Left lung (tissue), 10 donors: ENCODE results near the gene PHLPP1. TPM values are rescaled to one million over a fixed set of nuclear protein-coding genes. Genes with fewer than 3 reads are reported as not detected.

Source experiments
- ATAC-seq: fragments of 200-7000 bp; cut with Tn5 transposase; one replicate; pipeline ENCODE4 v1.9.1; 2020; ENCODE audit warnings: moderate library complexity
- DNase-seq, 4 donors: peaks; one replicate each; pipeline ENCODE4 v3.0.0-alpha.2; 2013 to 2020
- H3K27ac ChIP-seq, 2 donors: fragments of 200-600 bp; sonication (generic) in 1 of 2; one replicate each; pipeline versions ENCODE4 v1.5.0 to v1.8.0; 2020 to 2021
- H3K27me3 ChIP-seq, 2 donors: fragments of 200-600 bp; sonication (generic) in 1 of 2; one replicate each; pipeline versions ENCODE4 v1.5.0 to v1.8.0; 2020 to 2021
- H3K36me3 ChIP-seq, 2 donors: fragments of 200-600 bp; sonication (generic) in 1 of 2; one replicate each; pipeline versions ENCODE4 v1.5.0 to v1.8.0; 2020 to 2021
- H3K4me1 ChIP-seq, 2 donors: fragments of 200-600 bp; one replicate each; pipeline ENCODE4 v1.8.0; 2021
- H3K4me3 ChIP-seq, 2 donors: fragments of 200-600 bp; sonication (generic) in 1 of 2; one replicate each; pipeline versions ENCODE4 v1.5.0 to v1.8.0; 2020 to 2021; ENCODE audit warnings: mild to moderate bottlenecking in 1 of 2
- H3K9me3 ChIP-seq, 2 donors: fragments of 200-600 bp; sonication (generic) in 1 of 2; one replicate each; pipeline versions ENCODE4 v1.5.0 to v1.8.0; 2020 to 2021
- intact Hi-C, 2 donors: fragments of 100-400 bp; cut with DNase I; formaldehyde crosslinking; loops; one replicate each; pipeline versions ENCODE4 v1.11.2 to v1.14.2; 2022
- polyA plus RNA-seq, 6 donors: library from polyadenylated mRNA; unstranded; fragments of 120-200 nt; gene quantifications; one replicate each; pipeline ENCODE4 v1.2.1, GENCODE V29; 2013; ENCODE audit not compliant: insufficient read length in 6 of 6
- total RNA-seq, 2 donors: library from RNA; stranded (reverse); fragmentation: NEBNext Ultra II Directional; extraction: Animal tissue kit (Norgen Biotek cat#: 25700); gene quantifications; one replicate each; pipeline ENCODE4 v1.2.1, GENCODE V29; 2021
- TF ChIP-seq, protein P1 (sequence below), 2 donors: fragments of 200-600 bp; sonication (generic) in 1 of 2; IDR thresholded peaks; one replicate each; pipeline versions ENCODE4 v1.5.0 to v1.8.0; 2021; ENCODE audit warnings: antibody characterized with exemption in 2 of 2
- donor health status: DM: no; HTN: yes; CAD: no.
- donor health status: DM: no; HTN: no; CAD: no.

PHLPP1 gene
- total and polyA plus RNA-seq, 8 donors: 7.0 to 13.1 (median 11.0) TPM

DNA sequence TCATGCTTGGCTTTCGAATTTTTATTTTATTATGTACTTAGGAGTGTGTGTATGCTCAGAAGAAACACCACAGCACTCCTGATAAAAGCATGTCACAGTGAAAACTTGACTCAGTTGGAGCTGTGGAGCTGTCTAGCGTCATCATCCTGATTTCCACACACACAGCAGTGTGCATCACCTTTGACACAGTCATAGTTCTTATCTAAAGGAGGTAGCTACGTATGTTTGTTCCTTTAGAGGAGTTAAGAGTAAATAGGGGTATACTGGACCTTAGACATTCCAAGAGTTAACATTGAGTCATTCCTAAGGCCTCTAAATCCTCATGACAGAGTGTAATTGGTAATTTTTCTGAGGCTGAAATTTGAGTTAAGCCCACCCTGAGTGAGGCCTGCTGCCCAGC, 96.9 kb downstream of the PHLPP1 start:
- Histone ChIP-seq H3K4me1 (peaks cover 0 to 18% of the 10 kb centered on the region in 2 donors), H3K27me3 (no peaks in the 10 kb centered on the region), H3K36me3 (no peaks in the 10 kb centered on the region), H3K9me3 (no peaks in the 10 kb centered on the region), H3K27ac (no peak overlapping the region), H3K4me3 (no peak overlapping the region)
- TF ChIP-seq, protein P1, sequence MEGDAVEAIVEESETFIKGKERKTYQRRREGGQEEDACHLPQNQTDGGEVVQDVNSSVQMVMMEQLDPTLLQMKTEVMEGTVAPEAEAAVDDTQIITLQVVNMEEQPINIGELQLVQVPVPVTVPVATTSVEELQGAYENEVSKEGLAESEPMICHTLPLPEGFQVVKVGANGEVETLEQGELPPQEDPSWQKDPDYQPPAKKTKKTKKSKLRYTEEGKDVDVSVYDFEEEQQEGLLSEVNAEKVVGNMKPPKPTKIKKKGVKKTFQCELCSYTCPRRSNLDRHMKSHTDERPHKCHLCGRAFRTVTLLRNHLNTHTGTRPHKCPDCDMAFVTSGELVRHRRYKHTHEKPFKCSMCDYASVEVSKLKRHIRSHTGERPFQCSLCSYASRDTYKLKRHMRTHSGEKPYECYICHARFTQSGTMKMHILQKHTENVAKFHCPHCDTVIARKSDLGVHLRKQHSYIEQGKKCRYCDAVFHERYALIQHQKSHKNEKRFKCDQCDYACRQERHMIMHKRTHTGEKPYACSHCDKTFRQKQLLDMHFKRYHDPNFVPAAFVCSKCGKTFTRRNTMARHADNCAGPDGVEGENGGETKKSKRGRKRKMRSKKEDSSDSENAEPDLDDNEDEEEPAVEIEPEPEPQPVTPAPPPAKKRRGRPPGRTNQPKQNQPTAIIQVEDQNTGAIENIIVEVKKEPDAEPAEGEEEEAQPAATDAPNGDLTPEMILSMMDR (IDR thresholded peaks at IDR 0.05): no peak
- intact Hi-C loops: no loop called here
- ATAC-seq: no peak
- DNase-seq: no peak

DNA sequence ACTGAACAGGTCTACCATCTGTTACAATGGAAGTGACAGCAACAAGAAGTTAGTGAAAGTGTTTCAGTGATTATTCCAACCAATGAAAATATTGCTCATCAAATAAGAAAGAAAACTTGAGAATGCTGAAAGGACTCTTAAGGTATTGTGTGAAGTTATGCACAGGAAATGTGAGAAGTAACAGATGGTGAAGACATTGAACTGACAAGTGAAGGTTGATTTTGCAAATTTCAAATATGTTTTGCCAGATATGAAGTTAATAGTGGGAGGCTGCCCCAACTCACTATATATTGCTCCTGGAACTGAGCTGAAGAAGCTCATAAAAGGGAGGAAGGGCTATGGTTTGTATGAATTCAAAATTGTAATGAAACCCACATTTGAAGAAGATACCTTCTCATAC, 97.5 kb downstream of the PHLPP1 start:
- no peak overlapping the region for H3K27ac ChIP-seq
- TF ChIP-seq, protein P1 (IDR thresholded peaks at IDR 0.05): no peak
- H3K4me3 ChIP-seq: no peak overlapping the region
- no peaks in the 10 kb centered on the region for H3K27me3 ChIP-seq
- no peaks in the 10 kb centered on the region for H3K36me3 ChIP-seq
- DNase-seq (no peak), ATAC-seq (no peak)
- peaks cover 0 to 18% of the 10 kb centered on the region in 2 donors for H3K4me1 ChIP-seq
- intact Hi-C loops: no loop called here
- H3K9me3 ChIP-seq: no peaks in the 10 kb centered on the region

DNA sequence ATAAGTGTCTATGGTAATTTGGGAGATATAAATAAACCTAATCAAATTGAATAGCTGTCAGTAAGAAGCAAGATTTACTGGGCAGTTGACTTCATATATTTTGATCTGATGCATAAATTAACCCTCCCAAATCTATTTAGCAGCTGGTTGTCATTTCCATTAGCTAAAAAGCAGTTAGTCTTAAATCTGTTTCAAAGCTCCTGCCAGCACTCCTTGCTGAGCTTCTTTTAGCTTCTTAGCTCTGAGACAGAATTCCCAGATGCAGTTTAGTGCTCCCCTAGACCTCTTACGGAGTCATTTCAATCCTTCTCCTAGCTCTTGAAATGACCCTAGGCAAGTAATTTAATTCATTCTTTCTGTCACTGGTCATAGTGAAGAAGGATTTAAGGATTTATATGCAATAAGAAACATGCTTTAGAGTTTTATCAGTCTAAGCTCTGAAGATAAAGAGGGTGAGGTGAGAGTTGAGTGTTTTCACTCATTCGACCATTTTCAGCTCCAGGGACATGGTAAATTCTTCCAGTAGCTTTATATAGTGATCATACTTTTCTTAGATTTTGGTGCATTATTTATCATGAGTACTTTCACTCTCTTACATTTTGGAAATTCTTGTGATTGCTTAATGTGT, 98.9 kb downstream of the PHLPP1 start:
- intact Hi-C loops: no loop called here
- H3K27ac ChIP-seq: no peak overlapping the region
- no peak overlapping the region for H3K4me3 ChIP-seq
- TF ChIP-seq, protein P1 (IDR thresholded peaks at IDR 0.05): no peak
- H3K27me3 ChIP-seq: no peaks in the 10 kb centered on the region
- H3K9me3 ChIP-seq: no peaks in the 10 kb centered on the region
- ATAC-seq: no peak
- no peaks in the 10 kb centered on the region for H3K36me3 ChIP-seq
- peaks cover 0 to 9% of the 10 kb centered on the region in 2 donors for H3K4me1 ChIP-seq
- no peak for DNase-seq

DNA sequence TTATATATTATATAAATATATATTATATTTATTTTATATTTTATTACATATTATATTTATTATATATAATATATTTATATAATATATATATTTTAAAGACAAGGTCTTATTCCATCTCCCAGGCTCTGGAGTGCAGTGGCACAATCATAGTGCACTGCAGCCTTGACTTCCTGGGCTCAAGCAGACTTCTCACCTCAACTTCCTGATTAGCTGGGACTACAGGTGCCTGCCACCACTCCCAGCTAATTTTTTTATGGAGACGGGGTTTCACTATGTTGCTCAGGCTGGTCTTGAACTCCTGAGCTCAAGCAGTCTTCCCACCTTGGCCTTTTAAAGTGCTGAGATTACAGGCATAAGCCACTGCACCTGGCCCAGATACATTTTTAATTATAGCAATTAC, 110.0 kb downstream of the PHLPP1 start:
- Histone ChIP-seq H3K27ac (no peak overlapping the region), H3K9me3 (peaks cover 0 to 3% of the 10 kb centered on the region in 2 donors), H3K27me3 (no peaks in the 10 kb centered on the region), H3K36me3 (peaks cover 0 to 6% of the 10 kb centered on the region in 2 donors), H3K4me3 (no peak overlapping the region), H3K4me1 (peaks cover 0 to 10% of the 10 kb centered on the region in 2 donors)
- ATAC-seq (no peak), DNase-seq (no peak)
- intact Hi-C loops: no loop called here
- TF ChIP-seq, protein P1 (IDR thresholded peaks at IDR 0.05): no peak

DNA sequence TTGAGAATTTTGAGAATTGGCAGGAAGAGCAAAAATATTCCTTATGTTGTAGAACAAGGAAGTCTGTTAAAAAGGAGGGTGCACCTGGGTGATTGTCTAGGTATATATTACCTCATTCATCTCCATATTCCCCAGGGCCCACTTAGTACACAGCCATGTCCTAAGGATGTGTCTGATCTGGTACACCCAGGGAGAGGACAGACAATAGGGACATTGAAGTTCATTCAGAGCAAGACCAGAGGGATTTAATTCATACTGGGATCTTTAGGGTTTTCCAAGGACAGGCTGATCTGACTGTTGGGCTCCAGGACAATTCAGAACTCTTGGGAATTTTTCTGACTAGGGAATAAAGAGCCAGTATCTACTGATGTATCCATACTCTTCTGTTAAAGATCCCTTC, 112.1 kb downstream of the PHLPP1 start:
- Histone ChIP-seq H3K4me1 (peaks cover 0 to 10% of the 10 kb centered on the region in 2 donors), H3K27me3 (no peaks in the 10 kb centered on the region), H3K36me3 (peaks cover 0 to 10% of the 10 kb centered on the region in 2 donors), H3K4me3 (no peak overlapping the region), H3K27ac (no peak overlapping the region), H3K9me3 (peaks cover 0 to 3% of the 10 kb centered on the region in 2 donors)
- intact Hi-C loops: no loop called here
- ATAC-seq (no peak), DNase-seq (no peak)
- TF ChIP-seq, protein P1 (IDR thresholded peaks at IDR 0.05): no peak
